Ascending aorta (tissue), 2 donors: Measurements from ENCODE around the gene ANKRD33B. TPM values are rescaled to one million over a fixed set of nuclear protein-coding genes. Genes with fewer than 3 reads are reported as not detected.

Experiments used
- DNase-seq, 2 donors: peaks; one replicate each; pipeline ENCODE4 v3.0.0-alpha.2; 2019; ENCODE audit warnings: low spot score in 2 of 2
- H3K27ac ChIP-seq, 2 donors: fragments of 200-600 bp; sonication (generic); one replicate each; pipeline ENCODE4 v1.5.1; 2016 to 2017; ENCODE audit warnings: mild to moderate bottlenecking in 1 of 2
- H3K27me3 ChIP-seq: fragments of 200-600 bp; sonication (generic); one replicate; pipeline ENCODE4 v1.5.1; 2017
- H3K36me3 ChIP-seq, 2 donors: fragments of 200-600 bp; sonication (generic); one replicate each; pipeline ENCODE4 v1.5.1; 2016
- H3K4me1 ChIP-seq, 2 donors: fragments of 200-600 bp; sonication (generic); one replicate each; pipeline ENCODE4 v1.5.1; 2016 to 2017; ENCODE audit warnings: mild to moderate bottlenecking in 1 of 2
- H3K4me3 ChIP-seq, 2 donors: fragments of 200-600 bp; sonication (generic); one replicate each; pipeline ENCODE4 v1.5.1; 2016 to 2017; ENCODE audit warnings: mild to moderate bottlenecking in 1 of 2
- H3K9me3 ChIP-seq, 2 donors: fragments of 200-600 bp; sonication (generic); one replicate each; pipeline ENCODE4 v1.5.1; 2016
- CTCF ChIP-seq, 3 experiments: fragments of 200-600 bp in 2 of 3; fragments of 450-650 bp in 1 of 3; sonication (generic) in 2 of 3; IDR thresholded peaks; one replicate each; pipeline ENCODE4 v1.5.1; 2016 to 2019; ENCODE audit warnings: antibody characterized with exemption in 3 of 3, mild to moderate bottlenecking in 1 of 3, moderate library complexity in 1 of 3
- intact Hi-C: fragments of 100-400 bp; cut with DNase I; formaldehyde crosslinking; loops from one replicate; pipeline ENCODE4 v1.15.1; 2023
- total RNA-seq: library from RNA; depleted of rRNA; stranded (reverse); fragments of >200 nt; gene quantifications from one replicate; pipeline ENCODE4 v1.1.0, GENCODE V29; 2016

Gene ANKRD33B
- total RNA-seq, 1 donor from 2014 or later, result 7.2 TPM

- intact Hi-C loops, result no loop called here
- no peak for DNase-seq
- Histone ChIP-seq H3K36me3 (no peaks in the 10 kb centered on the region), H3K27ac (no peak overlapping the region), H3K9me3 (no peaks in the 10 kb centered on the region), H3K27me3 (no peaks in the 10 kb centered on the region), H3K4me3 (no peak overlapping the region), H3K4me1 (peaks cover 0 to 7% of the 10 kb centered on the region in 2 donors)
- no peak for TF ChIP-seq CTCF (IDR thresholded peaks at IDR 0.05)
Observed at GRCh38 chr5:10556893-10557746, 6.8 kb upstream of the ANKRD33B start.

DNA sequence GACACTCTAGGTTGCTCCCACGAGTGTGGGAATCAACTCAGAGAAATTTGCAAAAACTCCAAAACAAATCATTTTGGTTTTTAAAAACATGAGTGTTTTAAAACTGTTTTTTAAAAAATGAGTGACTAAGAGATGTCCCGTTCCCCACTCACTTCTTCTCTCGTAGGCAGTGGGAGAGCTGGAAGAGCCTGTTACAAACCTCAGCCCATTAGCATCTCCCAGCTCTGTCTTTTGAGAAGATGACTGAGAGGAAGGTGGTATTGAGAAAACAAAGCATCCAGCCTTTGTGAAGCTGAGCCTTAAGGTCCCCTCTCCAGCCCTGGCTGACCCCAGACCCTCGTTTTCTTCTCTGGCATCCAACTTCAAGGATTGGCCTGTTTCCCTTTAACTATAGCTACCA lies 4.7 kb upstream of the ANKRD33B start:
- no peaks in the 10 kb centered on the region for H3K27me3 ChIP-seq
- no peaks in the 10 kb centered on the region for H3K9me3 ChIP-seq
- H3K4me3 ChIP-seq, result no peak overlapping the region
- no peaks in the 10 kb centered on the region for H3K36me3 ChIP-seq
- DNase-seq, result no peak
- no peak for TF ChIP-seq CTCF (IDR thresholded peaks at IDR 0.05)
- intact Hi-C loops, result no loop called here
- peaks cover 0 to 5% of the 10 kb centered on the region in 2 donors for H3K4me1 ChIP-seq
- no peak overlapping the region for H3K27ac ChIP-seq

GRCh38 chr5:10559871-10560270 lies 4.0 kb upstream of the ANKRD33B start:
- no peak overlapping the region for H3K27ac ChIP-seq
- H3K4me1 ChIP-seq, result peaks cover 0 to 5% of the 10 kb centered on the region in 2 donors

DNA sequence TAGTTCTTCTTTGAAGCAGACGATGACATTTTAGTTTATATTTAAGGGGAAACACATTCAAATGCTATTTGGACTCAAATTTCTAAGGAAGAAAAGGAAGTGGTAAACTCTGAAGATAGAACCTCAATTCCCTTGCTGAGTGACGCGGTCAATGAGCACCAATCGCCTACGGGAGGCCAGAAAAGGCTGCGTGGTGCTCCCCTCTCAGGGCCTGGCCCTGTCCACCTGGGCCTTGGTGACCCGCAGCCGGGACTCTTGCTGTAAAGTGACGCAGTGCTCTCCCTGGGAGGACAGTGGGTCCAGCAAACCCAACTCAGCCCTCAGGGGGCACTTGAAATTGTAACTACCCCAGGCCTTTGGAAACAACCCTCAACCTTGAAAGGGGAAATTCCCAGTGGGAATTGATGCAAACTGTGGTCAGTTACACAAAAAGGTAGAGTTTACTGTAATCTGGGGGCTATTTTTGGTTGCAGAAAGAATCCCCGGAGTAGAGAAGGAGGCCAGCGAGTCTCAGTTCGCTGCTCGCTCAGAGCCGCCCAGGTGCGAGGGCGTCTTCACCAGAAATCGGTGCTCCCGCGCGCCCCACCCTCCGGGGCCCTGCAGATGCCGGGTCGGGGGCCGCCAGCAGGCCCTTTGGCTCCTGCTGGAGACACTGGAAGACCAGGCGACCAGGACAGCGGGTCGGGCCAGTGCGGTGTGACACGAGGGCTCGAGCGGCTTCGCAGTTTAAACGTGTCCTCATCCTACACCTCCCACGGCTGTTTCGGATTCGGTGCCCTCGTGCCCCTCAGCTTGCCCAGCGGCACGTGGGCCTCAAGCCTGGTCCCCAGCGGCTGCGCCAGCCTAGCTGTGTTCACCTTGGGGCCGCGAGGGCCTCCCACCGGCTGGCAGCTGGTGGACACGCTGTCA lies 1.4 kb upstream of the ANKRD33B start:
- intact Hi-C loops, result loop anchor here (2.0 kb wide), 1 partner anchor 64 kb away; no protein-coding TSS in a partner anchor

More at GRCh38 chr5:10559871-10560270, 4.0 kb upstream of the ANKRD33B start:
- H3K4me3 ChIP-seq, result no peak overlapping the region
- intact Hi-C loops, result no loop called here
- no peaks in the 10 kb centered on the region for H3K36me3 ChIP-seq
- DNase-seq, result no peak
- TF ChIP-seq CTCF (IDR thresholded peaks at IDR 0.05), result no peak
- no peaks in the 10 kb centered on the region for H3K27me3 ChIP-seq
- no peaks in the 10 kb centered on the region for H3K9me3 ChIP-seq

More for the DNA sequence above, 1.4 kb upstream of the ANKRD33B start:
- DNase-seq, result no peak
- peak overlapping the region in 1 of 2 donors; percentile 76 for H3K4me3 ChIP-seq
- no peaks in the 10 kb centered on the region for H3K27me3 ChIP-seq
- no peak for TF ChIP-seq CTCF (IDR thresholded peaks at IDR 0.05)
- H3K27ac ChIP-seq, result no peak overlapping the region
- H3K9me3 ChIP-seq, result no peaks in the 10 kb centered on the region
- H3K36me3 ChIP-seq, result no peaks in the 10 kb centered on the region
- peaks cover 0 to 21% of the 10 kb centered on the region in 2 donors for H3K4me1 ChIP-seq
